Activated naive CD8-positive, alpha-beta T cell treated with anti-CD3 and anti-CD28 coated beads for 36 hours (primary cell): ENCODE results near the gene LHX5. TPM values are rescaled to one million over a fixed set of nuclear protein-coding genes. Genes with fewer than 3 reads are reported as not detected.

Source experiments
- DNase-seq: peaks from one replicate; pipeline ENCODE4 v3.0.0; 2021
- H3K27ac Mint-ChIP-seq: one replicate; pipeline ENCODE4 v1.8.0; 2022; ENCODE audit warnings: mild to moderate bottlenecking, moderate library complexity, mixed read lengths
- H3K27me3 Mint-ChIP-seq: one replicate; pipeline ENCODE4 v1.8.0; 2022; ENCODE audit warnings: mild to moderate bottlenecking, mixed read lengths
- H3K36me3 Mint-ChIP-seq: one replicate; pipeline ENCODE4 v1.8.0; 2021; ENCODE audit warnings: mild to moderate bottlenecking, mixed read lengths
- H3K4me1 Mint-ChIP-seq: one replicate; pipeline ENCODE4 v1.8.0; 2021; ENCODE audit warnings: mixed read lengths
- H3K4me3 Mint-ChIP-seq: one replicate; pipeline ENCODE4 v1.8.0; 2022; ENCODE audit warnings: mild to moderate bottlenecking, moderate library complexity, mixed read lengths
- H3K9me3 Mint-ChIP-seq: one replicate; pipeline ENCODE4 v1.8.0; 2022; ENCODE audit warnings: mixed read lengths
- total RNA-seq, 2 experiments: library from RNA; stranded (reverse); gene quantifications; one replicate each; pipeline ENCODE4 v1.2.3, GENCODE V29; 2021

The LHX5 gene
- total RNA-seq, 2 experiments from 2014 or later, result not detected

- peaks cover 4% of the 10 kb centered on the region for H3K9me3 Mint-ChIP-seq
- H3K27me3 Mint-ChIP-seq, result peaks cover 29% of the 10 kb centered on the region
- H3K27ac Mint-ChIP-seq, result no peak overlapping the region
- no peak for DNase-seq
- H3K4me1 Mint-ChIP-seq, result no peaks in the 10 kb centered on the region
- H3K4me3 Mint-ChIP-seq, result no peak overlapping the region
- H3K36me3 Mint-ChIP-seq, result no peaks in the 10 kb centered on the region
Observed at GRCh38 chr12:113443030-113443539, 28.6 kb downstream of the LHX5 start.

- H3K4me3 Mint-ChIP-seq, result no peak overlapping the region
- H3K9me3 Mint-ChIP-seq, result peaks cover 4% of the 10 kb centered on the region
- no peak overlapping the region for H3K27ac Mint-ChIP-seq
- peaks cover 18% of the 10 kb centered on the region for H3K27me3 Mint-ChIP-seq
- H3K4me1 Mint-ChIP-seq, result no peaks in the 10 kb centered on the region
- H3K36me3 Mint-ChIP-seq, result no peaks in the 10 kb centered on the region
- no peak for DNase-seq
Observed at GRCh38 chr12:113440947-113441782, 30.5 kb downstream of the LHX5 start.

- Mint-ChIP-seq H3K36me3 (no peaks in the 10 kb centered on the region), H3K4me1 (no peaks in the 10 kb centered on the region), H3K27ac (no peak overlapping the region), H3K27me3 (peaks cover 11% of the 10 kb centered on the region), H3K9me3 (no peaks in the 10 kb centered on the region), H3K4me3 (no peak overlapping the region)
- DNase-seq, result no peak
Observed at GRCh38 chr12:113440336-113440735, 31.3 kb downstream of the LHX5 start.

DNA sequence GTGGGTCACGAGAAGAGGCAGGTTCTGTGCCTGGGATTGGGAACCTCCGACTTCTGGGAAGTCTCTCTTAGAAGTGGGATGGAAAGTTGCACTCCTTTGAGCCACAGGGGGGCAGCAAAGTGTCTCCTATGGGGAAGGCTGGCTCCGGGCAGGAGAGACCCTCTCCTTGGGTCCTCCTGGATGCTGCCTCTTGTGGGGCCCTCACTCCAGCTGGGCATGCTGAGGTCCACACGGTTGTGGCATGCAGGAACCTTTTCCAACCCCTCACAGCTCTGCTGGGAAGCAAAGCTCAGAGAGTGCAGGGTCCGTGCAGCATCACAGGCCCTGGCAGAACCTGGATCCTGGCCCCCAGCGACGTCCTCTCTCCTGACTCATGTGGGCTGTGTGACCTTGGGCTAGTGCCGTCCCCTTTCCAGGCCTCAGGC, 32.1 kb downstream of the LHX5 start:
- DNase-seq, result no peak
- Mint-ChIP-seq H3K27ac (no peak overlapping the region), H3K27me3 (peaks cover 3% of the 10 kb centered on the region), H3K36me3 (no peaks in the 10 kb centered on the region), H3K9me3 (no peaks in the 10 kb centered on the region), H3K4me1 (no peaks in the 10 kb centered on the region), H3K4me3 (no peak overlapping the region)

- H3K27me3 Mint-ChIP-seq, result peaks cover 3% of the 10 kb centered on the region
- H3K4me3 Mint-ChIP-seq, result no peak overlapping the region
- no peak for DNase-seq
- H3K27ac Mint-ChIP-seq, result no peak overlapping the region
- H3K9me3 Mint-ChIP-seq, result no peaks in the 10 kb centered on the region
- no peaks in the 10 kb centered on the region for H3K36me3 Mint-ChIP-seq
- H3K4me1 Mint-ChIP-seq, result no peaks in the 10 kb centered on the region
Observed at GRCh38 chr12:113439301-113439597, 32.4 kb downstream of the LHX5 start.

- Mint-ChIP-seq H3K9me3 (no peaks in the 10 kb centered on the region), H3K4me3 (no peak overlapping the region), H3K27ac (no peak overlapping the region), H3K36me3 (no peaks in the 10 kb centered on the region), H3K27me3 (peaks cover 3% of the 10 kb centered on the region), H3K4me1 (no peaks in the 10 kb centered on the region)
- DNase-seq, result no peak
Observed at GRCh38 chr12:113438523-113439300, 33.0 kb downstream of the LHX5 start.

GRCh38 chr12:113437729-113438100, 34.0 kb downstream of the LHX5 start:
- H3K9me3 Mint-ChIP-seq, result no peaks in the 10 kb centered on the region
- no peak for DNase-seq
- no peak overlapping the region for H3K27ac Mint-ChIP-seq
- H3K4me1 Mint-ChIP-seq, result no peaks in the 10 kb centered on the region
- peaks cover 3% of the 10 kb centered on the region for H3K27me3 Mint-ChIP-seq
- H3K4me3 Mint-ChIP-seq, result no peak overlapping the region
- no peaks in the 10 kb centered on the region for H3K36me3 Mint-ChIP-seq

- H3K4me1 Mint-ChIP-seq, result no peaks in the 10 kb centered on the region
- H3K9me3 Mint-ChIP-seq, result no peaks in the 10 kb centered on the region
- no peak for DNase-seq
- peaks cover 3% of the 10 kb centered on the region for H3K27me3 Mint-ChIP-seq
- no peak overlapping the region for H3K27ac Mint-ChIP-seq
- H3K4me3 Mint-ChIP-seq, result no peak overlapping the region
- H3K36me3 Mint-ChIP-seq, result no peaks in the 10 kb centered on the region
Observed at GRCh38 chr12:113436993-113437728, 34.5 kb downstream of the LHX5 start.

DNA sequence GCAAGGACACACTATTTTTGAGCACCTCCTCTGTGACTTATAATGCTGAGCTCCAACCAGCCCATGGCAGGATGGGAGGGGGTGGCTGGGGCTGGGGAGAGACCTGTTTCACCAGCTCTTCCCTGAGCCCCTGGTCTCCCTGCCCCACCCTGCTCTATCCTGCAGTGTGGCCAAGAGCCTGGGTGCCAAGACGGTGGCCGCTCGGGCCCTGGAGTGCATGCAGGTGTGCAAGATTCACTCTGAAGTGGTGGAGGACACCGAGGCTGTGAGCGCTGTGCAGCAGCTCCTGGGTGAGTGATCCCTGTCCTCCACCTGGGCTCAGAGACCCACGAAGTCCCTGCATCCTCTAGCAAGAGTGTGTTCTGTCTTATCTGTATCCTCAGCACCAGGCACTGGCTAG, 35.1 kb downstream of the LHX5 start:
- Mint-ChIP-seq H3K9me3 (no peaks in the 10 kb centered on the region), H3K4me3 (no peak overlapping the region), H3K4me1 (no peaks in the 10 kb centered on the region), H3K27ac (no peak overlapping the region), H3K36me3 (no peaks in the 10 kb centered on the region), H3K27me3 (peaks cover 3% of the 10 kb centered on the region)
- no peak for DNase-seq

GRCh38 chr12:113435367-113435766, 36.3 kb downstream of the LHX5 start:
- Mint-ChIP-seq H3K4me1 (no peaks in the 10 kb centered on the region), H3K27me3 (peaks cover 9% of the 10 kb centered on the region), H3K9me3 (no peaks in the 10 kb centered on the region), H3K36me3 (no peaks in the 10 kb centered on the region), H3K27ac (no peak overlapping the region), H3K4me3 (no peak overlapping the region)
- no peak for DNase-seq

- no peak overlapping the region for H3K27ac Mint-ChIP-seq
- H3K36me3 Mint-ChIP-seq, result no peaks in the 10 kb centered on the region
- H3K27me3 Mint-ChIP-seq, result peaks cover 13% of the 10 kb centered on the region
Observed at GRCh38 chr12:113432986-113433385, 38.7 kb downstream of the LHX5 start.

DNA sequence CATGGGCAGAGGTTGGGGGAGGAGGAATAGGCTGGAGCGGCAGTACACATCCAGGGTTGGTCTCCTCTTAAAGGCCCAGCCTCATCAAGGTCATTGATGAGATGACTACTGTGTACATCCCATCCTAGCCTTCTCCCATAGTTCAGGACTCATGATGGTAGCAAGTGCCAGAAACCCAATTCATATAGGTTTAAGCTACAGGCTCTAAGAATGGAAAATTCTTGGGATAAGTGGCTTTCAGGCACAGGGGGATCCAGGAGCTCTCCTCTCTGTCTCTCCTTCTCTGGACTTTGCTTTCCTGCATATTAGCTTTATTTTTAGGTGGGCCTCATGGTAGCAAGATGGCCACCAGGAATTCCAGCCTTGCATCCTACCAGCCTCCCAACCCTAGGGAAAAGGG, 43.2 kb downstream of the LHX5 start:
- no peaks in the 10 kb centered on the region for H3K9me3 Mint-ChIP-seq
- H3K27me3 Mint-ChIP-seq, result peaks cover 23% of the 10 kb centered on the region
- no peaks in the 10 kb centered on the region for H3K36me3 Mint-ChIP-seq
- H3K4me1 Mint-ChIP-seq, result peaks cover 3% of the 10 kb centered on the region
- no peak overlapping the region for H3K27ac Mint-ChIP-seq
- no peak for DNase-seq
- no peak overlapping the region for H3K4me3 Mint-ChIP-seq

More at GRCh38 chr12:113432986-113433385, 38.7 kb downstream of the LHX5 start:
- Mint-ChIP-seq H3K4me1 (no peaks in the 10 kb centered on the region), H3K9me3 (no peaks in the 10 kb centered on the region), H3K4me3 (no peak overlapping the region)
- no peak for DNase-seq

- Mint-ChIP-seq H3K27ac (no peak overlapping the region), H3K27me3 (peaks cover 23% of the 10 kb centered on the region), H3K4me3 (no peak overlapping the region), H3K36me3 (no peaks in the 10 kb centered on the region), H3K4me1 (peaks cover 3% of the 10 kb centered on the region), H3K9me3 (no peaks in the 10 kb centered on the region)
- DNase-seq, result no peak
Observed at GRCh38 chr12:113427882-113428281, 43.8 kb downstream of the LHX5 start.

DNA sequence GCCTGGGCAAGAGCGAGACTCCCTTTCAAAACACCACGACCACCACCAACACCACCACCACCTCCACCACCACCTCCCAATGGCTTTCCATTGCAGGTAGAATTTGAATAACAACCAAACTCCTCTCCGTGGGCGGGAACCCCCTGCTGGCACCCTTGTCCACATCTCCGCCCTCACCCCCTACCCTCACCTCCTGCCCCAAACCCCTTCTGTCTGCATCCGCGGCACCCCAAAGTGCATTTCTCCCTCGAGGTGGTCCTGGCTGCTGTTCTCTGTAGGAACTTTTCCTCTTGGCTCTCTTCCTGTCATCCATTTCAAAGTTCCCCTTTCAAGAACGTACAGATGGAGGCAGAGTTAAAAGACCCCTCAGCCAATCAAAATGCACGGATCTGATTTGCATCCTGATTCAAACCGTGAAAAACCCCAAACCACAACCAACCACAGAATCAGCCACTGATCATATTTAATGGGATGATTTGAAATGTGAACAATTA, 45.7 kb downstream of the LHX5 start:
- DNase-seq, result no peak
- H3K4me3 Mint-ChIP-seq, result no peak overlapping the region
- no peaks in the 10 kb centered on the region for H3K36me3 Mint-ChIP-seq
- peaks cover 29% of the 10 kb centered on the region for H3K27me3 Mint-ChIP-seq
- H3K27ac Mint-ChIP-seq, result no peak overlapping the region
- H3K9me3 Mint-ChIP-seq, result no peaks in the 10 kb centered on the region
- peaks cover 11% of the 10 kb centered on the region for H3K4me1 Mint-ChIP-seq
